Ovary (tissue), 9 donors: Measurements from ENCODE around the gene CORO1C. TPM values are rescaled to one million over a fixed set of nuclear protein-coding genes. Genes with fewer than 3 reads are reported as not detected.
"Not testable (repeated sequence)": the region's sequence is repeated elsewhere in the genome, so short reads cannot be mapped to it uniquely, and the experiment has no call there.

Experiments used
- DNase-seq, 5 donors: peaks; one replicate each; pipeline ENCODE4 v3.0.0-alpha.2; 2019 to 2020
- H3K27ac ChIP-seq, 2 donors: fragments of 200-600 bp; one replicate each; pipeline versions ENCODE4 v1.5.1 to v1.8.0; 2019 to 2022
- H3K27me3 ChIP-seq: fragments of 200-600 bp; one replicate; pipeline ENCODE4 v1.8.0; 2022
- H3K36me3 ChIP-seq: fragments of 200-600 bp; sonication (generic); one replicate; pipeline ENCODE4 v1.5.1; 2019
- H3K4me1 ChIP-seq: one replicate; pipeline ENCODE4 v1.8.1; 2013; ENCODE audit warnings: mild to moderate bottlenecking, moderate library complexity; ENCODE audit not compliant: insufficient read depth
- H3K4me3 ChIP-seq: fragments of 200-600 bp; sonication (generic); one replicate; pipeline ENCODE4 v1.5.1; 2017
- H3K9me3 ChIP-seq, 2 donors: fragments of 200-600 bp in 1 of 2; sonication (generic) in 1 of 2; one replicate each; pipeline versions ENCODE4 v1.5.1 to v1.8.1; 2013 to 2019; ENCODE audit warnings: mild to moderate bottlenecking in 1 of 2, moderate library complexity in 1 of 2
- CTCF ChIP-seq, 3 donors: fragments of 450-650 bp in 2 of 3; fragments of 200-600 bp in 1 of 3; IDR thresholded peaks; one replicate each; pipeline versions ENCODE4 v1.5.1 to v1.8.0; 2016 to 2022; ENCODE audit warnings: antibody characterized with exemption in 3 of 3, mild to moderate bottlenecking in 1 of 3
- EP300 ChIP-seq: sonication (generic); formaldehyde crosslinking; IDR thresholded peaks from one replicate; pipeline ENCODE4 v1.6.1; 2017; ENCODE audit warnings: antibody characterized with exemption
- POLR2A ChIP-seq: fragments of 450-650 bp; IDR thresholded peaks from one replicate; pipeline ENCODE4 v1.6.1; 2017; ENCODE audit warnings: antibody characterized with exemption, mild to moderate bottlenecking, moderate library complexity
- WGBS, 3 donors: extraction: QIAGEN DNeasy Blood & Tissue Kit in 1 of 3; methylation state at CpG; one replicate each; pipeline versions ENCODE4 v1.1.5 to v1.1.7; 2013 to 2017; 5-methylcytosine and 5-hydroxymethylcytosine counted together
- intact Hi-C, 4 donors: fragments of 100-400 bp; cut with DNase I; formaldehyde crosslinking; loops; one replicate each; pipeline versions ENCODE4 v1.11.0 to v1.15.1; 2022 to 2023
- polyA plus RNA-seq, 2 donors: library from polyadenylated mRNA; stranded (reverse); fragments of 200-250 nt in 1 of 2; fragments of 350-450 nt in 1 of 2; fragmentation: Illumina TruSeq in 1 of 2; extraction: RNeasy Lipid Tissue Mini Kit (QIAGEN cat#74804) in 1 of 2; gene quantifications; one replicate each; pipeline ENCODE4 v1.2.3, GENCODE V29; 2013 to 2014
- total RNA-seq, 7 donors: library from RNA; depleted of rRNA in 2 of 7; stranded (reverse); fragments of >200 nt in 2 of 7; fragmentation: NEBNext Ultra II Directional in 3 of 7; extraction: Animal tissue kit (Norgen Biotek cat#: 25700) in 3 of 7; gene quantifications; one replicate each; pipeline versions ENCODE4 v1.1.0 to v1.2.4, GENCODE V29; 2016 to 2023
- donor health status: DM: no; HTN: no; CAD: no; lungs with moderate emphysema.
- donor health status: DM: no; HTN: no; CAD: no.
- donor health status: Bipolar disorder and iron deficiency.
- donor health status: DM: yes; HTN: yes; CAD: no.
- donor health status: DM: no; HTN: no; CAD: no.
- donor health status: DM: yes; HTN: yes; CAD: no.

Gene CORO1C
- total and polyA plus RNA-seq, 9 donors: 35.1 to 143 (median 113) TPM

GRCh38 chr12:108619369-108620160, 111.8 kb downstream of the CORO1C start:
- Histone ChIP-seq H3K4me1 (no peaks in the 10 kb centered on the region), H3K36me3 (no peaks in the 10 kb centered on the region), H3K27ac (no peak overlapping the region), H3K9me3 (no peaks in the 10 kb centered on the region), H3K27me3 (no peaks in the 10 kb centered on the region), H3K4me3 (no peak overlapping the region)
- intact Hi-C loops: loop anchor here in 3 of 4 donors (2.0 to 5.0 kb wide), 3 partner anchors 52 to 57 kb away; partner anchors contain the start of genes ISCU (in 1 of the 3) and SART3 (in 1 of the 3)
- WGBS, 3 donors: 76 to 83% (median 82%) methylated on average over 14 of the region's 14 CpGs
- no peak for DNase-seq
- TF ChIP-seq EP300 (no peak), POLR2A (no peak), CTCF (IDR thresholded peaks at IDR 0.05) (no peak)

DNA sequence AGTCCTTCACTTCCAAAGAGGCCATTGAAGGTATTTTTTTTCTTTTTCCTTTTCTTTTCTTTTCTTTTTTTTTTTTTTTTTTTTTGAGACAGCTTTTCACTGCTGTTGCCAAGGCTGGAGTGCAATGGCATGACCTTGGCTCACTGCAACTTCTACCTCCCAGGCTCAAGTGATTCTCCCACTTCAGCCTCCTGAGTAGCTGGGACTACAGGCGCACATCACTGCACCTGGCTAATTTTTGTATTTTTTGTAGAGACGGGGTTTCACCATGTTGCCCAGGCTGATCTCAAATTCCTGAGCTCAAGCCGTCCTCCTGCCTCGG, 112.4 kb downstream of the CORO1C start:
- not testable (repeated sequence) for H3K9me3 ChIP-seq, H3K4me1 ChIP-seq, H3K36me3 ChIP-seq, DNase-seq, H3K4me3 ChIP-seq, H3K27me3 ChIP-seq, H3K27ac ChIP-seq
- 58 to 76% (median 64%) methylated on average over 4 of the region's 4 CpGs for WGBS, 3 donors
- intact Hi-C loops: loop anchor here in 2 of 4 donors (5.0 kb wide), 2 partner anchors 52 to 57 kb away; partner anchors contain the start of genes ISCU (in 1 of the 2) and SART3 (in 1 of the 2)

- DNase-seq: peak; percentile 79 to 89 (median 86)
- Histone ChIP-seq H3K36me3 (no peaks in the 10 kb centered on the region), H3K9me3 (no peaks in the 10 kb centered on the region), H3K27ac (no peak overlapping the region), H3K4me3 (no peak overlapping the region), H3K4me1 (no peaks in the 10 kb centered on the region), H3K27me3 (no peaks in the 10 kb centered on the region)
- 5 to 8% (median 6%) methylated on average over 16 of the region's 16 CpGs for WGBS, 3 donors
- intact Hi-C loops: loop anchor here in 2 of 4 donors (5.0 kb wide), 2 partner anchors 51 to 56 kb away; partner anchors contain the start of genes ISCU (in 1 of the 2) and SART3 (in 1 of the 2)
- TF ChIP-seq POLR2A (no peak), CTCF (IDR thresholded peaks at IDR 0.05) (peak; percentile 85 to 99 (median 88)), EP300 (no peak)
Measured at GRCh38 chr12:108618079-108618952, 113.0 kb downstream of the CORO1C start.

- Histone ChIP-seq H3K4me1 (no peaks in the 10 kb centered on the region), H3K36me3 (no peaks in the 10 kb centered on the region), H3K27ac (no peak overlapping the region), H3K9me3 (no peaks in the 10 kb centered on the region), H3K27me3 (no peaks in the 10 kb centered on the region), H3K4me3 (no peak overlapping the region)
- 81 to 86% (median 83%) methylated on average over 14 of the region's 14 CpGs for WGBS, 3 donors
- TF ChIP-seq POLR2A (no peak), EP300 (no peak), CTCF (IDR thresholded peaks at IDR 0.05) (no peak)
- intact Hi-C loops: loop anchor here in 3 of 4 donors (2.0 to 5.0 kb wide), 3 partner anchors 50 to 55 kb away; partner anchors contain the start of genes ISCU (in 1 of the 3) and SART3 (in 1 of the 3)
- no peak for DNase-seq
Measured at GRCh38 chr12:108616941-108617858, 114.1 kb downstream of the CORO1C start.
